ENCODE results near the gene TRAPPC14.
"Not testable (repeated sequence)": the region's sequence is repeated elsewhere in the genome, so short reads cannot be mapped to it uniquely, and the experiment has no call there.

The TRAPPC14 gene

DNA sequence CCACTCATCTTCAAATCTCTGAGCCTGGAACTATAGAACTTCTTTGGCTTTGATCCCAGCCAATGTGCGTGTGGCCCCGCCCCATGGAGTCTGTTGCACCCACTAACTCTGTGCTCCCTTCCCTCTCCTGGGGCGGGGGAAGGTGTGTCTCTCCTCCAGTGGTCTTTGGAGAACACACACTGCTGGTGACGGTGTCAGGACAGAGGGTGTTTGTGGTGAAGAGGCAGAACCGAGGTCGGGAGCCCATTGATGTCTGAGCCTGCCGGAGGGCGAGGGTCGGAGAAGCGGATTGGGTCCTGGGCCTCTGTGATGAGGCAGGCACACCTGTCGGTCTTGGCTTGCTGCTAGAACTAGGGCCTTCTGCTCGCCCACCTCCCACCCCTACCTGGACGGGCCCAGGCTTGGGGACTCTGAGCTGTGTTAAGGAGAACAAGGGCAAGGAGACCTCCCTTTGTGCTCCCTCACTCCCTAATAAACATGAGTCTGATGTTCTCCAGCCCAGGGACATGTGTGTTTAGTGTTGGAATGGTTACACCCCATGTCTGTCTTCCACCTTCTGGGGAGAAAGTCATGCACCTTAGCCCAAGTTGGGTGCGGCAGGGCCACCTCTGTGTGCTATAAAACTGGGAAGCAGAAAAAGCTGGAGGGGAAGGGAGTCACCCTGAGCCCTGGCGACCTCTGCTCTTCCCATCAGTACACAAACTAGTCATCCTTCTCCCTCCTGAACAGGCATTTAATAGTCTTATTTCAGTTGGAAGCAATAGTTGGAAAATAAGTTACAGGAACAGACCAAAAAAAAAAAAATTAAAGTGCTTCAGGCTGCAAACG lies 4.6 kb downstream of the TRAPPC14 start:
- DNase-seq (ENCODE audit: low read depth) = no peak

- no peak for DNase-seq (ENCODE audit: low read depth)
These were observed 5.4 kb downstream of the TRAPPC14 start for GRCh38 chr7:100152937-100153666.

DNA sequence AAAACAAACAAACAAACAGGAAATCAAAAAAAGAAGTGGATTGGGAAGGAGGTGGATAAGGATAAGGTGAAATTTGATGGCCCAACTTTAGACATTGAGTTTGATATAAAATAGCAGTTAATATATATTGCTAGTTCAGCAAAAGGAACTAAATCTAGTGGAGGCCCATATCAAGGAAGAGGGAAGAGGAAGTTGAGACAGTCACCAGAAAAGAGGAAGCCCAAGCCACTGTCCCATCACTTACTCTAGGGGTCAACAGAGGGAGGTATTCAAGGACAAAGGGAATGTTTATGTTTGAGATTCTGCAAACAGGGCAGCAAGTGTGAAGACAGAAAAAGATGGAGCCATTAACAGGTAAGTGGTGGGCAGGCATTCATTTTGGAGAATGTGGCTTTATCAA lies 6.1 kb downstream of the TRAPPC14 start:
- no peak for DNase-seq (ENCODE audit: low read depth)

DNA sequence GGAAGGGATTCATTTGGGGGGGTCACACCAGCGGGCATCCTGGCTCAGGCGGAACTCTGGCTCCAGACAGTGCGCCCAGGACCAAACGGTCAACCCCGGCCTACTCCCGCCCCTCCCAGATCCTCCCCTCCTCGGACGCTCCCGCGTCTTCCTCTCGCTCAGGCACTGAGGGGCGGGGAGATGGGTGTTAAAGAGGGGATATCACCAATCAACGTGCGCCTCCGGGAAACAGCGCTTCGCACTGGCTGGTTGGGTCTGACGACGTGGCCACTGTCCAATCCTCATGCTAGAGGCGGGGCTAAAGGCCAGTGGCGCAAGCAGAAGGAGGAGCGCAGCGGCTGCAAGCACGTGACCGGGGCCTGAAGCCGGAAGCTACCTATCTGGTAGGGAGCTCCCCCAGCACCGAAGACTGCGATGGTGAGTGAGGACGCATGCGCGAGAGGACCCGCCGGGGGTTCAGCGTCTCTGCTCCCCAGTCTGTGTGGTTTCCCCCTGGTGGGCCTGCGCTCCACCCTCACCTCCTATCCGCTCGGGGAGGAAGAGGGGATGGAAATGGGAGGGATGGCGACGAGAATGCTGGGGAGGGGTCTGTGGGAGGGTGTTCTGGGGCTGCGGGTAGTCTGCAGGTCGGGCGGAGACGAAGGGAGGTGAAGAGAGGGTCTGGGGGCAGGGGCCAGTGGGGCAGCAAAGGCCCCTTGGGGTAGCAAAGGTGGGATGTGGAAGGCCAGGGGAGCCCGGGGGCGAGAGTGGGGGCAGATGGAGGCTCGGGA lies 9.8 kb downstream of the TRAPPC14 start, which contains the start of gene LAMTOR4:
TSS of gene LAMTOR4 (plus strand) at position 360 of the 770 bp plus-strand sequence. CDS start at position 415, 55 bp downstream.
- DNase-seq (ENCODE audit: low read depth) = peak; percentile 97

DNA sequence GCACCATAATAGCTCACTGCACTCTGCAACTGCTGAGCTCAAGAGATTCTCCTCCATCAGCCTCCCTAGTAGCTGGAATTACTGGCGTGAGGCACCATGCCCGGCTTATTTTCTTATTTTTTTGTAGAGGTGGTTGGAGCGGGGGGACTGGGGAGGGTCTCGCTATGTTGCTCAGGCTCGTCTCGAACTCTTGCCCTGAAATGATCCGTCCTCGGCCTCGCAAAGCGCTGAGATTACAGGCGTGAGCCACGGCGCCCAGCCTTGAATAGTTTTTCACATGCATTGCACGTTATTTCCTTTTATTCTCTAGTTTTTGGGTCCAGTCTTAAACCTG lies 10.3 kb downstream of the TRAPPC14 start:
- no peak for DNase-seq (ENCODE audit: low read depth)

GRCh38 chr7:100147278-100147677 lies 11.2 kb downstream of the TRAPPC14 start:
- no peak for DNase-seq (ENCODE audit: low read depth)

DNA sequence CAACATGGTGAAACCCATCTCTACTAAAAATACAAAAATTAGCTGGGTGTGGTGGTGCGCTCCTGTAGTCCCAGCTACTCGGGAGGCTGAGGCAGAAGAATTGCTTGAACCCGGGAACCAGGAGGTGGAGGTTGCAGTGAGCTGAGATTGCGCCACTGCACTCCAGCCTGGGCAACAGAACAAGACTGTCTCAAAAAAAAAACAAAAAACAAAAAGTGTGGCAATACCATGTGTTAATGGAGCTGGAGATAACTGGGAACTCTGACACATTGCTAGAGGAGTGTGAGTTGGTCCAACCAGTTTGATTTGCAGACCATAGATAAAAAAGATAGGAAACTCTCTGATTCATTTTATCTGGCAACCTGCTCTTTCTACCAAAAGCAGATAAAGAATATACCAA lies 12.2 kb downstream of the TRAPPC14 start:
- DNase-seq (ENCODE audit: low read depth) = not testable (repeated sequence)

DNA sequence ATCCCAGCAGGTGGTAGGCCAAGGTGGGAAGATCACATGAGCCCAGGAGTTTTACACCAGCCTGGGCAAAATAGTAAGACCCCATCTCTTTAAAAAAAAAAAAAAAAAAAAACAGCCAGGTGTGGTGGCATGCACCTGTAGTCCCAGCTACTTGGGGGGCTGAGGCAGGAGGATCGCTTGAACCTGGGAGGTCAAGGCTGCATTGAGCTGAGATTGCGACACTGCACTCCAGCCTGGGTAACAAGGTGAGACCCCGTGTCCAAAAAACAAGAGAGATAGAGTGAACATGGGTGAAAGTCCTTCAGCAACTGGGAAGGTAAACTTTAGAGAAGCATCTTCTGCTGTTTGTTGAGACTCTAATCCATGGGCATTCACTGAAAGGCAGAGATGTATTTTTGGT lies 16.1 kb downstream of the TRAPPC14 start:
- DNase-seq (ENCODE audit: low read depth) = no peak

DNA sequence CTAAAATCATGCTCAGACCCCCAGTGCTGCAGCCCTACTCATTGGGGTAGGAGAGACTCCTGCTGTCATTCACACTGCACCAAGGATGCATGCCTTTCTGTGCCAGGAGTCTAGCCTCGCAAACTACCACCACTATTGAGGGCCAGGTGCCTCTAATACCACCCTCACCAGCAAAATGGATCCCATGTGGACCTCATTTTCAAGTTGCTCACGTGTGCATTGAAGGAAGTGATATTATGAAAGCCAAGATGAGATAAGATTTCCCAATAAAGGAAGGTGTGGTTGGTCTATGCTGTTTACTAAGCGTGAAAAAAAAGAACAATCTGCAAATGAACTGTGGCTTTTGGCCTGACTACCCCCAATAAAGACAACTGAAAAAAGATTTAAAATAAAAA lies 17.0 kb downstream of the TRAPPC14 start:
- no peak for DNase-seq (ENCODE audit: low read depth)

DNA sequence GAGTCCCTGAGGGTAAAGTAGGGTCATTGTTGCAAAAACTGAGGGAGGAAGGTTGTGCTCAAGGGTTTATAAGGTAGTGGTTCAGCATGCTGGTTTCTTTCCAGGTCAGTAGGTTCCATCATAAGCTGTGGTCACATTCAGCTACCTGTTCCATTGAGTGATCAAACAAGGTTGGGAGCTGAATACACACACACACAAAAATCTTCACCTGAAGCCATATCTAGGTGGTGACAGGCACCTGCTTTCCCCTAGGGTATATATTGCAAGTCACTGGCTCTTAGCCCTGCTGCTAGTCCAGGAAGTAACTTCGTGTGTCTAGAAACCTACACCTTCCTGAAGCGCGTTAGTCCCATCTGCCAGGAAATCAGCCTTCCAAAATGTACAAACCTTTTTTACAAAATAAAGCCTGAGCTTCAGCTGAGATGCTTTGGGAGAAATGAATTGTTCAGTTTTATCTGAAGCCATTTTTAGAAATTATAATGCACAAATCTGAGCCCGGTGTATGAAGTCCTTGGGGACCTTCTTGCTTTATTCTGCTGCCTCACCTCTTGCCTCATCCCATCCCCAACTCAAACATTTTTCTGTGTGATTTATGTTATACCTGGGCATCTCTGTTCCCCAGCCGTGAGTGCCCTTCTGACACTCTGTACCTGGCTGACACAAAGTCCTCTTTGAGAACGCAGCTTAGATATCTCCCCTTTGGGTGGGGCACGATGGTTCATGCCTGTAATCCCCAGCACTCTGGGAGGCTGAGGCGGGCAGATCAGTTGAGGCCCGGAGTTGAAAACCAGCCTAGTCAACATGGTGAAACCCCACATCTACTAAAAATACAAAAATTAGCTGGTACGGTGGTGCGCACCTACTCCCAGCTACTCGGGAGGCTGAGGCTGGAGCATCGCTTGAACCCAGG lies 20.4 kb downstream of the TRAPPC14 start:
- no peak for DNase-seq (ENCODE audit: low read depth)

DNA sequence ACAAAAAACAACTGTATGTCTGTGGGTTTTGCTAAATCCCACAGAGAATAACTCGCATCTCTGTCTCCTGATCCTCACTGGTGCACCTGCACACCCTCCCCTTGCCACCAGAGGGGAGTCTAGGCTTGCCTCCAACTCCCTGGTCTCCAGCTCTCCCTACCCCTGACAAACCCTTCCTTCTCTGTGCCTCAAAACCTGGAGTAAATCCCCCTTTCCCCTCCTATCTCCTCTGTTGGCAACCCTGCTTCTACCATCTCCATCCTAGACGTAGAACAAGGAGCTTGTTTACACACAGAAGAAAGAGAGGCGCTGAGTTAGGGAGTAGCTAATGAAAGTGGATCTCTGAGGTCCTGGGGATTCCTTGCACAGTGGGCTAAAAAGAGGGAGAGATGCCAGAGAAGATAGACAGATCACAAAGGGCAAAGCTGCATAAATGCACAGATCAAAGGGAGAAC lies 25.8 kb downstream of the TRAPPC14 start:
- peak; percentile 31 for DNase-seq (ENCODE audit: low read depth)

DNA sequence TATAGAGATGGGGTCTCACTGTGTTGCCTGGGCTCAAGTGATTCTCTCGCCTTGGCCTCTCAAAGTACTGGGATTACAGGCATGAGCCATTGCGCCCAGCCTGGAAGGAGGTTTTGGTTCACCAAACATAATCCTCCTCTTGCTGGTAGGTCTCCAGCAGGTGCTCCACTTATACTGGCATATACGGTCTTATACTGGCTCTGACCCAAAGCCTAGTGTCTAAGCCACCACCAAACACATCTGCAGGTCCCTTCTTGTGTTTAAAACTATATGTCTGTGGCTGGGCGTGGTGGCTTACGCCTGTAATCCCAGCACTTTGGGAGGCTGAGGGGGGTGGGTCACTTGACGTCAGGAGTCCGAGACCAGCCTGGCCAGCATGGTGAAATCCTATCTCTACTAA lies 26.4 kb downstream of the TRAPPC14 start:
- no peak for DNase-seq (ENCODE audit: low read depth)

GRCh38 chr7:100130608-100131453 lies 27.7 kb downstream of the TRAPPC14 start:
- peak; percentile 76 for DNase-seq (ENCODE audit: low read depth)

DNA sequence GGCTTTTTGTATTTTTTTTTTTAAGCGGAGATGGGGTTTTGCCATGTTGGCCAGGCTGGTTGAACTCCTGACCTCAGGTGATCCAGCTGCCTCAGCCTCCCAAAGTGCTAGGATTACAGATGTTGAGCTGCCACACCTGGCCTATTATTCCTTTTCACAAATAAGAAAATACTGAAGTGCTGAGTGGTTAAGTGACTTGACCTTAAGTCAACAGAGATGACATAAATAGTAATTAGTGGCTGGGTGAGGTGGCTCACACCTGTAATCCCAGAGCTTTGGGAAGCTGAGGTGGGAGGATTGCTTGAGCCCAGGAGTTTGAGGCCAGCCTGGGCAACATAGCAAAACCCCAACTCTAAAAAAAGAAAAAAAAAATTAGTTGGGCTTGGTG lies 28.3 kb downstream of the TRAPPC14 start:
- not testable (repeated sequence) for DNase-seq (ENCODE audit: low read depth)

GRCh38 chr7:100128637-100128963 lies 29.9 kb downstream of the TRAPPC14 start:
- DNase-seq (ENCODE audit: low read depth) = no peak

GRCh38 chr7:100127866-100128636 lies 30.5 kb downstream of the TRAPPC14 start:
- no peak for DNase-seq (ENCODE audit: low read depth)

DNA sequence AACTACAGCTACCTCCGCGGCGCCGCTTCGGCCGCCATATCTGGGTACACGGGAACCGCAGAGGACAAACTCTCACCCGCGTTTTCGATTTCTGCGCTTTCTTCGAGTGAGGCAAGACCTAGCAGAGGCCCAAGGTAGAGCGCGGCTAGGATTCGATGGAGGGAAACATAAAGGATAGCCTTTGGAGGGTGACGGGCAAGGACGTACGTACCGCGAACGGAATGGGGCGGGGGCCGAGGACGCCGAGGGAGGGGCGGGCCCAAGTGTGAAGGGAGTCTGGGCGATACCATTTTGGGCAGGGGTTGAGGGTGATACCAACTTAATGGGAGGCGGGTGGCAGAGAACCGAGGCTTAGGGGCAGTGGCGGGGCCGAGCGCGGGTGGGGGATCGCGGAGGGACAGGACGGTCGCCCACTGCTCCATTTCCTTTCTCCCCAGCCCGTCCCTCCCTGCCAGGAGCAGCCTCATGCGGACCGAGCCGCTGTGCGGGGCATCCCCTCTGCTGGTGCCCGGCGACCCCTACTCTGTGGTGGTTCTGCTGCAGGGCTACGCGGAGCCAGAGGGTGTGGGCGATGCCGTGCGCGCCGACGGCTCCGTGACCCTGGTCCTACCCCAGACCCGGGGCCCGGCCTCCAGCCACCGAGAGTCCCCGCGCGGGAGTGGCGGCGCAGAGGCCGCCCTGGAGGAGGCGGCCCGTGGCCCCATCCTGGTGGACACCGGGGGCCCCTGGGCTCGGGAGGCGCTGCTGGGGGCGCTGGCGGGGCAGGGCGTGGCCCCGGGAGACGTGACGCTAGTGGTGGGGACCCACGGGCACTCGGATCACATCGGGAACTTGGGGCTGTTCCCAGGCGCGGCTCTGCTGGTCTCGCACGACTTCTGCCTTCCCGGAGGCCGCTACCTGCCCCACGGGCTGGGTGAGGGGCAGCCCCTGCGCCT lies 31.3 kb downstream of the TRAPPC14 start, which contains the start of gene MBLAC1:
TSS of gene MBLAC1 (plus strand) at position 37 of the 935 bp plus-strand sequence. CDS start at position 466, 429 bp downstream.
- peak; percentile 84 for DNase-seq (ENCODE audit: low read depth)

GRCh38 chr7:100126239-100126930 lies 32.1 kb downstream of the TRAPPC14 start:
- no peak for DNase-seq (ENCODE audit: low read depth)

Measured in activated T-helper 9 cell treated with anti-CD3 and anti-CD28 coated beads, Interleukin-2, amount 50 U/mL, for 16 hours (primary cell).